DLD1 (cell line): ENCODE data around the gene FOXQ1.

Experiments
- in situ Hi-C: cut with HindIII; loops from 2 replicates; pipeline ENCODE4 v1.10.0; 2017; ENCODE audit warnings: low sequenced_read_pairs

FOXQ1 gene, protein sequence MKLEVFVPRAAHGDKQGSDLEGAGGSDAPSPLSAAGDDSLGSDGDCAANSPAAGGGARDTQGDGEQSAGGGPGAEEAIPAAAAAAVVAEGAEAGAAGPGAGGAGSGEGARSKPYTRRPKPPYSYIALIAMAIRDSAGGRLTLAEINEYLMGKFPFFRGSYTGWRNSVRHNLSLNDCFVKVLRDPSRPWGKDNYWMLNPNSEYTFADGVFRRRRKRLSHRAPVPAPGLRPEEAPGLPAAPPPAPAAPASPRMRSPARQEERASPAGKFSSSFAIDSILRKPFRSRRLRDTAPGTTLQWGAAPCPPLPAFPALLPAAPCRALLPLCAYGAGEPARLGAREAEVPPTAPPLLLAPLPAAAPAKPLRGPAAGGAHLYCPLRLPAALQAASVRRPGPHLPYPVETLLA

DNA sequence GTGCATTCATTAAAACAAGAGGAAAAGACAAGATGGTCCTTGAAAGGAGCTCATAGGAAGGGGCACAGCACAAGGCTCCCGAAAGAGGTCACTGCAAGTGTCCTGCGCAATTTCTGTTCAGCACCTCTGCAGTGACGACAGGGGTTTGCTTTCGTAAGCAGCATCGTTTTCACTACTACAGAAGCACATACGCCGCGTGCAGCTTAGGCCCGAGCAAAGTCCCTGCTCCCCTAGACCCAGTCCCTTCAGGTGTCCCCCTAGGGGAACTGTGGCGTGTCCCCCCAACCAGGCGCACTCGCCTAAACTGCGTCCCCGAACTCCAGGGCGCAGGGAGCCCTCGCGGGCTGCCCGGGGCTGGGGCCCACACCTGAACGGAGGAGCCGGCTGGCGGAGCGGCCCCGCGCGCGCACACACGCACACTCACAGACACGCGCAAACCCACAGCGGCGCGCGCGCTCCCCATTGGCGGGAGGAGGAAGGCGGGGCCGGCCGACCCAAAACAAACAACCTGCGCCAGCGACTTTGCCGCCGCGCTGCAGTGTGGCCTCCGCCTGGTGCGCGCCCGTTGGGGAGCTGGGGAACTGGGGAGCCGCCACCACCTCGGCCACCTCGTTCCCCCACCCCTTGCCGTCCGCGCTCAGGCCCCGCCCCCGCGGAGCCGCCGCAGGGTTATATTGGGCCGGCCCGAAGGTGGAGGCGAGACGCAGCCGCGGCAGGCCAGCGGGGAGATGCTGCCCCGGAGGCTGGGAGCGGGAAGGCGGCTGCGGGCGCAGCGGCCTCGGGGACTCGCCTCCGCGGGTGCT lies at the start of gene FOXQ1:
Gene FOXQ1, plus strand, starts transcription at position 699 of the 803 bp plus-strand sequence. CDS start 607 bp downstream, outside the sequence.
- in situ Hi-C loops, result no loop called here

DNA sequence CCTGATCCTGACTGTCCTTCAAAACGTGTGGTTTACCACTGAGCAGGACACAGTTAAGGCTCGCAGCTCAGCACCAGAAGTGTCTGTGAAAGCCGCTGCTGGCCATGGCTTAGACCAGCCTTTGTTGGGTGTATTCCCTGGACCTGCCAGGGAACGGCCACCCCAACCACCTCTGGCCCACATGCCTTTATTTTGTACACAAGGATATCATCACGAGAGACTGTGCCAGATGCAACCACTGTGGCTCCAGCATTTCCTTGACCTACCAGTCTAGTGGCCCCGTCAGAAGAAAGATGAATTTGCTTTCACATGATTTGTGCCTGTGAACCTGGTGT lies 49.2 kb upstream of the FOXQ1 start:
- in situ Hi-C loops, result no loop called here

DNA sequence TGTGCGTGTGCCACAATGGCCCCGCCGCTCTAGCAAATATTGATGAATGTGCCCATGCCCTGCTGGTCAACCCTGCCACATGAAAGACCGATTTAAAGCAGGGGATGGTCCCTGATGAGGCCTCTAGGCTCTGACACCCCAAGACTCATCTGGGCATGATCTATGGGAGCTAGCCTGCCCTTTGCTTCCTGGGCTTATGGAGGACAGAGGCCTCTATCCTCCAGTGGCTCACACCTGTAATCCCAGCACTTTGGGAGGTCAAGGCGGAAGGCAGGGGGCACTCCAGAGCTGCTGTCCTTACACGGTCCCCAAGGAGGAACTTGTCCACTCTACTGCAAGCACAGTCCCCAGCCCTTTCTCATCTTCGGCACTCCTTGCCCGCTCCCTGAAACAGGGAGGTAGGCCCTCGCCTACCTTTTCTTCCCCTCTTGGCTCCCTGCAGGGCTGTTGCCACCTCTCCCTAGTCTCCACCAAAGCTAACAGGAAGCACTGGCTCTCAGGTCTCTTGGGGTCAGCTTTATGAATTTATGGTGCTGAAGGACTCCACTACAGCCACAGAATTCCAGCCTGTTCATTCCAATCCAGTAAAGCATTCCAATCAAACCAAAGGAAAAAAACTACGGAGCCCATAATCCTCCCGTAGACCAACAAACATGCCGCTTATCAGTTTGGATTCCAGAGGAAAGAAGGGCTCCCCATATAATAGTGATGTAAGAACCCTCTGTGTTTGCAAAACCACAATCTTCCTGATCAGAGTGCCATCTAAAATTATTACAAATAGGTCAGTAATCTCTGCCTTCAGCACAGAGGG lies 48.7 kb upstream of the FOXQ1 start:
- in situ Hi-C loops, result no loop called here

DNA sequence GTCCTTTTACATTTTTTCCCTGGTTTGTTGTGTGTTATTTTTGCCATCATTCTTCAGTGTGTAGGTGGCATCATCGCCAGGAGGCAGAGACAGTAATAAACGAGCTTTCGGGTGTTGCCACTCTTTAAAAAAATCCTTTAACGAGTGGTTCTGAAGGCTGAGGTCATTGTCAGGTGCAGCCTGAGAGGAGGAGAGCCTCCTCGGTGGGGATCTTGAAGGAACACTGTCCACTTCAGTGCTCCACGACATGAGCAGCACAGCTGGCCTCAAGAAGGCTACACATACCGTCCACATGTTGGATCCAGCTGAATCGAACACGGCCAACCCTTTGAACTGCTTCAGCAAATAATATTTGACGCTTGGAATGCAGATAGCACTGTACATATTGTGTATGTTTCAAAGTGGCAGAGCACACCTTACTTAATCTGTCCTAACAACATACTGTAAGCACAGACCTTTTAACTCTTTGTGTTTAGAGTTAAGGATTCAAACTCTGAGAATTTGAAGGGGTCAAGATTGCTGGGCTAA lies 48.0 kb upstream of the FOXQ1 start:
- in situ Hi-C loops, result no loop called here

DNA sequence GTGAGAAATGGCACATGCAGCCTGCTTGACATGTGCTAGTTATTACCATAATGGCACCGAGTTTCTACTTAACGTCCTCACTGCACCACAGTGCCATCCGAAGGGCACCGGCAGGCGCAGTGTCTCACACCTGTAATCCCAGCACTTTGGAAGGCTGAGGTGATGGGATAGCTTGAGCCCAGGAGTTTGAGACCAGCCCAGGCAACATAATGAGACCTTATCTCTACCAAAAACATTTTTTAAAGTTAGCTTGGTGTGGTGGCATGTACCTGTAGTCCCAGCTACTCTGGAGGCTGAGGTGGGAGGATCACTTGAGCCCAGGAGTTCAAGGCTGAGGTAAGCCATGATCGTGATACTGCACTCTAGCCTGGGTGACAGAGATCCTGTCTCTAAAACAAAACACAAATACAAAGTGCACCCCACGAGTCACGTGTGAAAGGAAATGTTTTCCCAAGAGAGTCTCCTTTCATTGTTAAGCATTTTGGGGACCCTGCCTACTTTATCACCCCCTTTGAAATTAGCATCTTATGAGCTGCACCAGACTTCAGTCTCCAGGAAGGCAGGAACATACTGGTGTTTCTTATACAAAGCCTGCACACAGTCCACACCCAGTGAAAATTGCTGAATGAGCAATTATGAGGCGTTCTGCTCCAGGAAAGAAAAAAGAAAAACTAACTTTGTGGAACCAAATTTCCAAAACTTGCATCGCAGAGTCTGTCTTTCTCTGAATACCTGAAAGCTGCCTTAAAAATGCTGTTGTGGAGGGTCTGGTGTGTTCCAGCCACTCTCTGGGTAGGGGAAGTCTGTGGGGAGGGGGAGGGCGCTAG lies 47.1 kb upstream of the FOXQ1 start:
- in situ Hi-C loops, result no loop called here

DNA sequence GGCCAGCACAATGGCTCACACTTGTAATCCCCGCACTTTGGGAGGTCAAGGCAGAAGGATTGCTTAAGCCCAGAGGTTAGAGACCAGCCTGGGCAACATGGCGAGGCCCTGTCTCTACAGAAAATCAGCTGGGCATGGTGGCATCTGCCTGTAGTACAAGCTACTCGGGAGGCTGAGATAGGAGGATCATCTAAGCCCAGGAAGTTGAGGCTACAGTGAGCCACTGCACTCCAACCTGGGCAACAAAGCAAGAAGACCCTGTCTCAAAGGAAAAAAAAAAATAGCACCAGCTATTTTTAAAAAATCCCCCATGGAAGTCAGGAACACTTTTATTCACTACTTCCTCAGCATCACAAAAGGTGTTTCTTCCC lies 45.2 kb upstream of the FOXQ1 start:
- in situ Hi-C loops, result no loop called here

DNA sequence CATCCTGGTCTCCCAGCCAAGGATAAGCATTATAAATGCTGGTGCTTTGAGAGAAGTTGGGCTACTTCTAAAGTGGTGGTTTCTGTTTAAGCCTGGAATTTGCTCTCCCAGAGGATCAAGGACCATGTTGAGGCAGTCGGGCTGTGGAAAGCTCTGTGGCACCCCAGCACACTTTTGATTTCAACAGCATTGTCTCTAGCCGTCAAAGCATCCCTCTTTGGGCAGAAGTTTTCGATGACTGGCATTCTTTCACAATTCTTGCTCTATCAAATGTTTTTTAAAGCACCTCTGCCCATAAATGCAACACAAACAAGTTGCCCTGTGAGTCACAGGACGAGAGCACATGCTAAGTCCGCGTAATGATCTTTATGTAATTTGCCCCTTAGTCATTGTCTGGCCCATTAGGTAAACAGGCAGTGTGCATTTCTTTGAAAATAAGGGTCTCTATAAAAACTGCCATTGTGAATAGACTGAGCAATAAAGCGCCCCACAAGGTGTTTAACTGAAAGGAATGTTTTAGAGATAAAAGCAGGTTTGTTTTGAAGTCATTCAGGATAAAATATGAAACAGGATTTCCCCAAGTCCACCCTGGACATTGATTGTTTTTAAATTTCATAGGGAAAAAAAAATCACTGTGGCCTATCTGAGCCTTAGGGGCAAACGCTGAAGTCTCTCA lies 44.7 kb upstream of the FOXQ1 start:
- in situ Hi-C loops, result no loop called here

DNA sequence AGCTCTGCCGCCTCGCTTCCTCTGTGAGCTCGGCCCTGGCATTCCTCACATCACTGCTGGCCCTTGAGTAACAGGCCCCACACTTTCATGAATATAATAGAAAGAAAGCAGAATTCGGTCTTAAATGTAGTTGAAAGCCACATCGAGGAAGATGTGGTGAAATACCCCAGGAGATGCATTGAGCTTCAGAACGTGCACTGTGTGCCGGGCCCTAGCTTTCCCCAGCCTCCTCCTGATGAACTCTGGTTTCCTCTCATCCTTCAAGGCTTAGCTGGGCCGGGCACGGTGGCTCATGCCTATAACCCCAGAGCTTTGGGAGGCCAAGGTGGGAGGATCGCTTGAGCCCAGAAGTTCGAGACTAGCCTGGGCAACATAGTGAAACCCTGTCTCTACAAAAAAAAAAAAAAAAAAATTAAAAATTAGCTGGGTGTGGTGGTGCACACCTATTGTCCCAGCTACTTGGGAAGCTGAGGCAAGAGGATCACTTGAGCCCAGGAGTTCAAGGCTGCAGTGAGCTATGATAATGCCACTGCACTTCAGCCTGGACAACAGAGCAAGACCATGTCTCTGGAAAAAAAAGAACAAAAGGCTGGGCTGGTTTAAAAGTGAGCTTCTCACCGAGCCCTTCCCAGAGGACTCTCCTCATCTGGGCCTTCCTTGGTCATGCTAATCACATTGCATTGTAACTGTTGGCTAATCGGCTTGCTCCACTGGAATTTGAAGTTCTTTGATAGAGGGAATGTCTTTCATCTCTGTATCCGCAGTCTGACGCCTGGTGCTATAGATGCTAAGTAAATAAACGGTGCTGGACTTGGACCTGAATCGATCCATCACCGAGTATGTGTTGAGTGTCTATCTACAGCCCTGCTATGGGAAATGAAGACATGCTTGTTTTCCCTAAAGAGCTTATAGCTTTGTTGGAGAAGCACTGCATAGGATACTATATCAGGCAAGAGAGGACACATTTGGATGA lies 43.8 kb upstream of the FOXQ1 start:
- in situ Hi-C loops, result no loop called here

DNA sequence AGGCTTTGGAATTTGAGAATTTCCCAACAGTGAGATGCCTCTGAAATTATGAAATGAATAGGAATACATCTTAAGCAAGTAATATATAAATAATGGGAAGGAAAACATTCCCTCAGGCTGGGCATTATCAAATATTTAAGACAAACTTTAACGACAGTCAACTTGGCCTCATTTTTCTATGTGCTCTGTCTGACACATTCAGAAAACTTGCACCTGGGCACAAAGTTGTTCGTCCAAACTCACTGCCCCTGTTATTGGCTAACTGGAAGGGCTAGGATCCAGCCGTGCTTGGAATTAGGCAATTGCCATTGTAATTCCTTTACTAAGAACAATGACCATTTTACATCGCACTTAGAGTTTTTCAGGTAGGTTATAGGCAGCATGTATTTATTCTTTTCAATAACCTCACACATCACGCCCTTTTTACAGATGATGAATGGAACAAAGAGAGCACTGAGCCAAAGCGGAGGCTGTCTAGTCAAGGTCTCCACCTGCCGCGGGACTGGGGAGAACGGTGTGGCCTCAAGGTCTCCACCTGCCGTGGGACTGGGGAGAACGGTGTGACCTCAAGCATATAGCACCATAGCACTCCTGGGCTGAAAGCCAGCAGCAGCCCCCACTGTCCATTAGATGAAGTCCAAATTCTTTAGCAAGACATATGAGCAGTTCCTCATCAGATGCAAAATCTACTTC lies 40.7 kb upstream of the FOXQ1 start:
- in situ Hi-C loops, result no loop called here

DNA sequence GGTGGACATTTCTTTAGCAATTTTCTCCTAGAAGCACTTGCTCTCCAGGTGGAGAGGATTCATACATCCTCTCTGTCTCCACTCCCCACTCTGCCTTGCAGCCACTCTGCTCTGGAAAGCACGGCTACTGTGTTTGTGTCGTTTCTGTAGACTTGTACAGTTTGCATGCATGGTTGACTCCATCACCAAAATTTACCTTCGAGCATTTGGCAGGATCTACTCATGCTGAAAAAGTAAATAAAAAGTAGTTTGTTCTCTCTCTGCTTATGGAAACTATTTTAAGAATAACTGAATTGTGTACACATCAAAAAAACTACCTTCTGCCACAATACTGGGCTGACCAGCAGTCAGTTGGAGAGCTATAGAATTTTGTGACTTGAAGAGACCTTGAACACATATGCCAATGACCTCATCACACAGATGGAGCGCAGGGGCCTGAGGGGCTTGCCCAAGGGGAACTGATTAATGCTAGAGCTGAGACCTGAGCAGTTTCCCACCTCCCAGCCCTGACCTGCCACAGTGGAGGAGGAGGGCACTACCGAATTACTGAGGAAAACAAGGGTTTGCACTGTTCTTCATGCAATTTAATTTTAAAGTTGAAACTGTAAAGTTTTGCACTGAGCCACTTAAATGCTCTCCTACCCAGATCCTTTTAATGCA lies 33.7 kb upstream of the FOXQ1 start:
- in situ Hi-C loops, result no loop called here

DNA sequence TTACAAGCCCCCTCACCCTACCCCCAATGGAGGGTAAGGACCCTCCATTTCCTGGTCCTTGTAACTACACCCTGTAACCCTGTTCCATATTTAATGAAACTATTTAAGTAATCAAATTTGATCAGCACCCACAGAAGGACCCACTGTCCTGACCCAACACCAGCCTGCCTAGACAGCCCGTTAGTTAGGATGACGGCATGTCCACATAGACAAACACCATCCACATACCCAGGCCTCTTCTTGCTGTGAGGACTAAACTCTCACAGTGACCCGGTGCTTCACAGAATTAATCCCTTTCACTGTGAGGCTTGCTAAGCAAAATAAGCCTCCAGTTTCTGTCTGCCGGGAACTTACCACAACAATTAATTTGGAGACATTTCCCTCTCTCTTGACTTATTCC lies 32.8 kb upstream of the FOXQ1 start:
- in situ Hi-C loops, result no loop called here

DNA sequence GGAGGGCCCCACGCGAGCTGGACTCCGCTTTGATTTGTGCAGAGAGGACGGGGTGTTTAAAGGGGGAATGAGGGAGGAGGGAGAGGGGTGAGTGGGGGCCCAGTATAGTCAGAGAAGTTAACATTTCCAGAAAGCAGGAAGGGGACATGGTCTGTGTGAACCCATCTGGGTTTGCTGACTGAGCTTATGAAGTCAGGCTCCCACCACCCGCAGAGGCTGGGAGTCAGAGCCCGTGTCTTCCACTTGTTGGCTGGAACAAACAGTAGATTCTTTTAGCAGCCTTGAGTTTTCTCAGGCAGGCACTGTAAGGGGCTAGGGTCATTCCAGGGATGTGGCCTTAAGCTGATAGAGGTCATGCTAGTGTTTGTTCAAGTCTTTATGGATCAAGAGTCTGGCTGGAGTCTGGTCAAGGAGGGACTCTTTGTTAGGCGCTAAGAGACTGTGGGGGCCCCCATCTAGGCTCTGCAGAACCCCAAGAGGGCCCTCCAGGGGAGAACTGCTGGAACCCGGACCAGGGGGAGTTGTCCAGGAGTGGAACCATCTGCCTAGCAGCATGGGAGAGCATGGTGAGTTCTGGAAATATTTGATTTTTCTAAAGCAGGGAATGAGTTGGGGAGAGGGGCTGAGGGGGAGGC lies 31.1 kb upstream of the FOXQ1 start:
- in situ Hi-C loops, result no loop called here

DNA sequence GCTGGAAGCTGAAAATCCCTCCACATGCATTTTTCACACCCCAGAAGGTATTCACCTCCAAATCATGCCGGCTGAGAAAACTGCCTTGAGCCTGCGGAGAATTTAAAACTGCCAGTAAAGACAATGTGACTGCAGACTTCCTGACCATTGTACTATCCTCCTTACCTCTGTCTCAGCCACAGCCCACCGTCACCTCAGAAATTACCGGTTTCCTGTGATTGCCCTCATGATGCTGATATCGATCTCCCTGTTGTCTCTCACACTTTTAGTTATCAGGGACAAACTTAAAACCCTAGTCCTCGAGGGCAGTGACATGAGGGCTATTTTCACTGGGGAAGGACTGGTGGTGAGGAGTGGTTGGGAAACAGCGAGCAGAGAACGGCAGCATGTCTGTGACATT lies 30.2 kb upstream of the FOXQ1 start:
- in situ Hi-C loops, result no loop called here

DNA sequence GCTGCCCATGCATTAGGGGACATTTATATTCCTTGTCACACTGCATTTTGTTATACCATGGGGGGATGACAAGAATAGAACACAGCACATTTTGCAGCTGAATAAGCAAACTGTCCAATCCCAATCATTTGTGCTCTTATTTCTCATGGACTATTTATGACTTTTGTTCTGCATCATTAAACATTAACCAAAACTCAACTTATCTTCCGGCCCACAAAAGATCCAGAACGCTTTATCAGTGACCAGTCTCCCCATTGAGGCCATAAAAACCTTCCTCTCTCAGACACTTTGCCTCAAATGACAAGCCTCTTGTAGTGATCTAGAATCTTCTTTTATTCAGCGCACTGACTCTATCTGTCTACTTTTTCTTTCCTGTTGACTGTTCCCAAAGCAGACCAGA lies 28.4 kb upstream of the FOXQ1 start:
- in situ Hi-C loops, result no loop called here

DNA sequence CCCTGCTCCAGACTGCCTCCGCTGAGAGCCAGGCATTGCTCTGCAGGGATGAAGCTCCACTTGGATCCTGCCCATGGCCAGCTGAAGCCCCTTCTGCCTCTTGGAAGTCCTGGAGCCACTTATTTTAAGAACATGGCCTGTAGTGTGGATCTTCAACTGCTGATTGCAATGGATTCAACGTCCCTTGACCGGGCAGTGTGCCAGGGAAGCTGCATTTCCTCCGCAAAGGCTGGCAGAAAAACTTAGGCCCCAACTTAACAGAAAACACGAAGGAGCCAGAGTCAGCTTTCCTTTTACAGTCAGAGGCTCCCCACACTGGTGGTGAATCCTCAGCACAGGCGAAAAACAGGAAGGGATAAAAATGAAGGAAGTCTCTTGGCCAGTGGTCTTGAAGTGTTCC lies 26.3 kb upstream of the FOXQ1 start:
- in situ Hi-C loops, result no loop called here

DNA sequence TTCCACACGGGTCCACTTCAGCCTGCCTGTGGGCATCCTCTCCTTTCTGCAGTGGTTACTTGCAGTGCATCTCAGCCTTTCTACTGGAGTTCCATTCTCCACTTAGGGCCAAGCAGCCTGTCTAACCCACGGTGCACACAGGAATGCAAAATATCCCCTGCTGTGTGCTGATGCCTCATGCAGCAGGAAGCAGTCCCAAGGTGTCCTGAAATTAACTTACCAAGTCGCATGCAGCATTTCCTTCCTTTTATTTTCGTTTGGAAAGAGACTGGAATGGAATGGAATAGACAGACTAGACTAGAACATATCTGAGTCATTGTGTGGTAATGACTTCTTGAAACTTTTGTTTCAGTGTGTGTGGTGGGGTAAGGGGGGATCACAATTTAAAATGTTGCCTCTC lies 25.9 kb upstream of the FOXQ1 start:
- in situ Hi-C loops, result no loop called here

DNA sequence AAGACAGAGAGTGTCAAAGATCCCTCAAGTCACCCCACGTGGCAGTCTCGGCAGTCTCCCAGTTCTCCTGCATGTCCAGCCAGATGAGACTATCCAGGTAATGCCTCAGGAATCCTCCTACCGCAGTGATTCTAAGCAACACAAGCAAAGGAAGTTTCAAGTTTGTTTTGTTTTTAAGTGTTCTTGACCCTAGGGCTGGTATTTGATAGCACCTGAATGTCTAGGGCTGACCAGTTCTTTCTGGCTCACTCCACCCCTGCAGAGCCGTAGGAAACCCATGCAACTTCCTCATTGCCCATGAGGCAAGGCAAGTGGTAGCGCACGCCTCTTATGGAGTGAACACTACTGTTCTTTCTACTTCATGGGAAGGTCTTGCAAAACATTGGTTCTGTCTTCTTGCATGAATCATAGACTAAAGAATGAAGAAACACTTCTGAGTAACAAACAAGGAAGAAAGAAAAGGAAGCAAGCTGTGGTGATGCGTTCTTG lies 24.8 kb upstream of the FOXQ1 start:
- in situ Hi-C loops, result no loop called here
